Measurements from ENCODE around the gene SLC40A1. TPM values are rescaled to one million over a fixed set of nuclear protein-coding genes. Genes with fewer than 3 reads are reported as not detected.
A peak's percentile ranks its signal among the peaks of the same experiment; 100 is the strongest.

Gene SLC40A1
- total and polyA plus RNA-seq, 2 donors from 2014 or later, result 45.8 to 78.4 TPM

- H3K4me1 ChIP-seq (ENCODE audit: control insufficient read depth in 2 of 3, insufficient read depth in 2 of 3, low read depth in 1 of 3, low read length in 3 of 3), result peaks cover 0 to 35% (median 29%) of the 10 kb centered on the region in 3 donors
- peaks cover 0 to 3% (median 0%) of the 10 kb centered on the region in 3 donors for H3K36me3 ChIP-seq (ENCODE audit: control insufficient read depth in 2 of 3, insufficient read depth in 3 of 3, low read length in 3 of 3)
- no peaks in the 10 kb centered on the region for H3K27me3 ChIP-seq (ENCODE audit: control insufficient read depth, insufficient read depth, low read length)
- peak overlapping the region; percentile 79 to 98 (median 83) for H3K4me3 ChIP-seq (ENCODE audit: low read length in 3 of 3)
- H3K9me3 ChIP-seq (ENCODE audit: control insufficient read depth in 2 of 3, insufficient read depth in 1 of 3, low read length in 3 of 3), result no peaks in the 10 kb centered on the region
- peak overlapping the region; percentile 3 to 87 (median 69) for H3K9ac ChIP-seq (ENCODE audit: low read length in 3 of 3)
- intact Hi-C loops (cut with DNase I), result no loop called here
- DNase-seq (peak in 1 of 5 donors; percentile 25), FAIRE-seq (peak; percentile 39)
- TF ChIP-seq, protein P1, sequence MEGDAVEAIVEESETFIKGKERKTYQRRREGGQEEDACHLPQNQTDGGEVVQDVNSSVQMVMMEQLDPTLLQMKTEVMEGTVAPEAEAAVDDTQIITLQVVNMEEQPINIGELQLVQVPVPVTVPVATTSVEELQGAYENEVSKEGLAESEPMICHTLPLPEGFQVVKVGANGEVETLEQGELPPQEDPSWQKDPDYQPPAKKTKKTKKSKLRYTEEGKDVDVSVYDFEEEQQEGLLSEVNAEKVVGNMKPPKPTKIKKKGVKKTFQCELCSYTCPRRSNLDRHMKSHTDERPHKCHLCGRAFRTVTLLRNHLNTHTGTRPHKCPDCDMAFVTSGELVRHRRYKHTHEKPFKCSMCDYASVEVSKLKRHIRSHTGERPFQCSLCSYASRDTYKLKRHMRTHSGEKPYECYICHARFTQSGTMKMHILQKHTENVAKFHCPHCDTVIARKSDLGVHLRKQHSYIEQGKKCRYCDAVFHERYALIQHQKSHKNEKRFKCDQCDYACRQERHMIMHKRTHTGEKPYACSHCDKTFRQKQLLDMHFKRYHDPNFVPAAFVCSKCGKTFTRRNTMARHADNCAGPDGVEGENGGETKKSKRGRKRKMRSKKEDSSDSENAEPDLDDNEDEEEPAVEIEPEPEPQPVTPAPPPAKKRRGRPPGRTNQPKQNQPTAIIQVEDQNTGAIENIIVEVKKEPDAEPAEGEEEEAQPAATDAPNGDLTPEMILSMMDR (IDR thresholded peaks at IDR 0.05; ENCODE audit: borderline replicate concordance, extremely low read depth, insufficient read depth), result no peak
- peak overlapping the region; percentile 86 to 88 for H3K27ac ChIP-seq (ENCODE audit: low read depth in 2 of 2, low read length in 2 of 2)
Observed at GRCh38 chr2:189579585-189580186, 900 bp downstream of the SLC40A1 start.

GRCh38 chr2:189578272-189578950 is 2.2 kb downstream of the SLC40A1 start:
- H3K9me3 ChIP-seq (ENCODE audit: control insufficient read depth in 2 of 3, insufficient read depth in 1 of 3, low read length in 3 of 3), result no peaks in the 10 kb centered on the region
- TF ChIP-seq, protein P1 (IDR thresholded peaks at IDR 0.05; ENCODE audit: borderline replicate concordance, extremely low read depth, insufficient read depth), result no peak
- H3K36me3 ChIP-seq (ENCODE audit: control insufficient read depth in 2 of 3, insufficient read depth in 3 of 3, low read length in 3 of 3), result peaks cover 0 to 9% (median 0%) of the 10 kb centered on the region in 3 donors
- H3K27me3 ChIP-seq (ENCODE audit: control insufficient read depth, insufficient read depth, low read length), result no peaks in the 10 kb centered on the region
- FAIRE-seq (no peak), DNase-seq (no peak)
- H3K4me1 ChIP-seq (ENCODE audit: control insufficient read depth in 2 of 3, insufficient read depth in 2 of 3, low read depth in 1 of 3, low read length in 3 of 3), result peaks cover 0 to 41% (median 37%) of the 10 kb centered on the region in 3 donors
- peak overlapping the region in 1 of 2 donors; percentile 42 for H3K27ac ChIP-seq (ENCODE audit: low read depth in 2 of 2, low read length in 2 of 2)
- intact Hi-C loops (cut with DNase I), result no loop called here
- peak overlapping the region in 2 of 3 donors; percentile 6 to 16 for H3K9ac ChIP-seq (ENCODE audit: low read length in 3 of 3)
- peak overlapping the region; percentile 27 to 98 (median 79) for H3K4me3 ChIP-seq (ENCODE audit: low read length in 3 of 3)

DNA sequence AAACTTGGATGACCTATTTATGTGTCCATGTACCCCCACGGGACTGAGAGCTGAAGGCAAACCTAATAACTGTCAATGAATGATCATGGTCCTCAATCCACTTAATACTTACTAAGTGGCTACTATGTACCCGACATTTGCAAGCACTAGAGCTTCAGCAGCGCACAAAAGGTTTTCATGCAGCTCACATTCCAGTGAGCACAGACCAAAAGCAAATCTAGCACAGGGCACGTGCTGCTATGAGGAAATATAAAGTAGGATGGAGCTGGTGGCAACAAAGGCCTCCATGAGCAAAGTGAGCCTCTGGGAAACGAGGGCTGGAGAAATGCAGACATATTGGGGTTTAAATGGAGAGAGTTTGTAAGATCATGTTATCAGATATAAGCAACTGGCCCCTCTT is 3.5 kb downstream of the SLC40A1 start:
- intact Hi-C loops (cut with DNase I), result no loop called here
- H3K36me3 ChIP-seq (ENCODE audit: control insufficient read depth in 2 of 3, insufficient read depth in 3 of 3, low read length in 3 of 3), result peaks cover 0 to 22% (median 0%) of the 10 kb centered on the region in 3 donors
- TF ChIP-seq, protein P1 (IDR thresholded peaks at IDR 0.05; ENCODE audit: borderline replicate concordance, extremely low read depth, insufficient read depth), result no peak
- H3K9me3 ChIP-seq (ENCODE audit: control insufficient read depth in 2 of 3, insufficient read depth in 1 of 3, low read length in 3 of 3), result no peaks in the 10 kb centered on the region
- DNase-seq (no peak), FAIRE-seq (no peak)
- H3K27me3 ChIP-seq (ENCODE audit: control insufficient read depth, insufficient read depth, low read length), result no peaks in the 10 kb centered on the region
- H3K4me3 ChIP-seq (ENCODE audit: low read length in 3 of 3), result peak overlapping the region in 2 of 3 donors; percentile 37 to 46
- peaks cover 0 to 42% (median 37%) of the 10 kb centered on the region in 3 donors for H3K4me1 ChIP-seq (ENCODE audit: control insufficient read depth in 2 of 3, insufficient read depth in 2 of 3, low read depth in 1 of 3, low read length in 3 of 3)
- peak overlapping the region in 1 of 2 donors; percentile 40 for H3K27ac ChIP-seq (ENCODE audit: low read depth in 2 of 2, low read length in 2 of 2)
- H3K9ac ChIP-seq (ENCODE audit: low read length in 3 of 3), result no peak overlapping the region

Measured in kidney (tissue), 14 donors.